ENCODE data around the gene GATAD2A.

GATAD2A gene

GRCh38 chr19:19551853-19552192, 146.3 kb downstream of the GATAD2A start:
- Mint-ChIP-seq H3K27ac (no peak overlapping the region), H3K9me3 (no peaks in the 10 kb centered on the region), H3K4me1 (peaks cover 16% of the 10 kb centered on the region), H3K27me3 (ENCODE audit: low read depth) (peaks cover 5% of the 10 kb centered on the region), H3K4me3 (no peak overlapping the region), H3K36me3 (ENCODE audit: low read depth) (no peaks in the 10 kb centered on the region)
- TF ChIP-seq CTCF (IDR thresholded peaks at IDR 0.05; ENCODE audit: unreplicated experiment in 3 of 3), result no peak

- H3K9me3 Mint-ChIP-seq, result no peaks in the 10 kb centered on the region
- TF ChIP-seq CTCF (IDR thresholded peaks at IDR 0.05; ENCODE audit: unreplicated experiment in 3 of 3), result peak; percentile 51 to 59 (median 56)
- no peaks in the 10 kb centered on the region for H3K36me3 Mint-ChIP-seq (ENCODE audit: low read depth)
- H3K27ac Mint-ChIP-seq, result no peak overlapping the region
- H3K4me3 Mint-ChIP-seq, result no peak overlapping the region
- H3K27me3 Mint-ChIP-seq (ENCODE audit: low read depth), result peaks cover 5% of the 10 kb centered on the region
- H3K4me1 Mint-ChIP-seq, result peaks cover 16% of the 10 kb centered on the region
Measured at GRCh38 chr19:19552798-19553197, 147.3 kb downstream of the GATAD2A start.

- H3K36me3 Mint-ChIP-seq (ENCODE audit: low read depth), result no peaks in the 10 kb centered on the region
- H3K27ac Mint-ChIP-seq, result no peak overlapping the region
- peaks cover 5% of the 10 kb centered on the region for H3K27me3 Mint-ChIP-seq (ENCODE audit: low read depth)
- no peaks in the 10 kb centered on the region for H3K9me3 Mint-ChIP-seq
- H3K4me1 Mint-ChIP-seq, result peaks cover 15% of the 10 kb centered on the region
- no peak overlapping the region for H3K4me3 Mint-ChIP-seq
- no peak for TF ChIP-seq CTCF (IDR thresholded peaks at IDR 0.05; ENCODE audit: unreplicated experiment in 3 of 3)
Measured at GRCh38 chr19:19553670-19554069, 148.2 kb downstream of the GATAD2A start.

- Mint-ChIP-seq H3K4me1 (peaks cover 10% of the 10 kb centered on the region), H3K9me3 (no peaks in the 10 kb centered on the region), H3K4me3 (no peak overlapping the region), H3K27ac (no peak overlapping the region), H3K36me3 (ENCODE audit: low read depth) (no peaks in the 10 kb centered on the region), H3K27me3 (ENCODE audit: low read depth) (peaks cover 5% of the 10 kb centered on the region)
- TF ChIP-seq CTCF (IDR thresholded peaks at IDR 0.05; ENCODE audit: unreplicated experiment in 3 of 3), result peak; percentile 46 to 56 (median 54)
Measured at GRCh38 chr19:19554074-19555023, 148.9 kb downstream of the GATAD2A start.

GRCh38 chr19:19558055-19558454, 152.6 kb downstream of the GATAD2A start:
- Mint-ChIP-seq H3K4me3 (no peak overlapping the region), H3K36me3 (ENCODE audit: low read depth) (peaks cover 14% of the 10 kb centered on the region), H3K27ac (no peak overlapping the region), H3K4me1 (no peaks in the 10 kb centered on the region), H3K27me3 (ENCODE audit: low read depth) (no peaks in the 10 kb centered on the region), H3K9me3 (no peaks in the 10 kb centered on the region)
- no peak for TF ChIP-seq CTCF (IDR thresholded peaks at IDR 0.05; ENCODE audit: unreplicated experiment in 3 of 3)
